ENCODE results near the gene EFHD1.

DNA sequence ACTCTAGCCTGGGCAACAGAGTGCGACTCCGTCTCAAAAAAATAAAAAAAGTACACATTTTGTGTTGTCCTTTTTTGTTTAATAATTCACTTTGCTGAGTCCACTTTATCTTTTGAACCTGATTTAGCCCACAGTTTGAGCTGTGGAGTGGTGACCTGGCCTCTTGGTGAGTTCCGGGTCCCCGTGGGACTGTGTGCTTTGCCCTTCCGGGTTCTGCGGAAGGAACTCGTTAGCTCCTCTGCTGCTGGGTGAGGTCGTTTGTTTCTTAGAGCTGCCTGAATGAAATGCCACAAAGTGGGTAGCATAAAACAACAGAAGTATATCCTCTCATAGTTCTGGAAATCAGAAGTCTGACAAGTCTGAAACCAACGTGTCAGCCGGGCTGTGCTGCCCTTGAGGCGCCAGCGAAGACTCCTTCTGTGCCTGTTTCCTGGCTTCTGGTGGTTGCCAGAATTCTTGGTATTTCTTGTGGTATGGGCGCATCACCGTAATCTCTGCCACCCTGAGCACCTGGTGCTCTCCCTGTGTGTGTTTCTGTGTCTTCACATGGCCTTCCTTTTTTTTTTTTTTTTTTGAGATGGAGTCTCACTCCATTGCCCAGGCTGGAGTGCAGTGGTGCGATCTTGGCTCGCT, 3.5 kb downstream of the EFHD1 start:
- TF ChIP-seq, protein P1, sequence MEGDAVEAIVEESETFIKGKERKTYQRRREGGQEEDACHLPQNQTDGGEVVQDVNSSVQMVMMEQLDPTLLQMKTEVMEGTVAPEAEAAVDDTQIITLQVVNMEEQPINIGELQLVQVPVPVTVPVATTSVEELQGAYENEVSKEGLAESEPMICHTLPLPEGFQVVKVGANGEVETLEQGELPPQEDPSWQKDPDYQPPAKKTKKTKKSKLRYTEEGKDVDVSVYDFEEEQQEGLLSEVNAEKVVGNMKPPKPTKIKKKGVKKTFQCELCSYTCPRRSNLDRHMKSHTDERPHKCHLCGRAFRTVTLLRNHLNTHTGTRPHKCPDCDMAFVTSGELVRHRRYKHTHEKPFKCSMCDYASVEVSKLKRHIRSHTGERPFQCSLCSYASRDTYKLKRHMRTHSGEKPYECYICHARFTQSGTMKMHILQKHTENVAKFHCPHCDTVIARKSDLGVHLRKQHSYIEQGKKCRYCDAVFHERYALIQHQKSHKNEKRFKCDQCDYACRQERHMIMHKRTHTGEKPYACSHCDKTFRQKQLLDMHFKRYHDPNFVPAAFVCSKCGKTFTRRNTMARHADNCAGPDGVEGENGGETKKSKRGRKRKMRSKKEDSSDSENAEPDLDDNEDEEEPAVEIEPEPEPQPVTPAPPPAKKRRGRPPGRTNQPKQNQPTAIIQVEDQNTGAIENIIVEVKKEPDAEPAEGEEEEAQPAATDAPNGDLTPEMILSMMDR (conservative IDR thresholded peaks at IDR 0.05): no peak
- TF ChIP-seq ZFX (IDR thresholded peaks at IDR 0.05): no peak

All from C4-2B (cell line).